DND-41 (cell line): Measurements from ENCODE around the gene PLSCR1.

ENCODE experiments used
- ATAC-seq: fragments of 200-7000 bp; cut with Tn5 transposase; 3 replicates; pipeline ENCODE4 v1.9.1; 2021; ENCODE audit warnings: low read depth; ENCODE audit not compliant: insufficient read depth
- DNase-seq: peaks from one replicate; pipeline ENCODE4 v3.0.0-alpha.2; 2020
- H2AFZ ChIP-seq: 2 replicates; pipeline ENCODE4 v1.6.0; 2012; ENCODE audit warnings: low read depth, low read length
- H3K27ac ChIP-seq: 2 replicates; pipeline ENCODE4 v1.5.1; 2012; ENCODE audit warnings: low read length, inconsistent platforms
- H3K27me3 ChIP-seq: fragments of 200-600 bp; sonication (generic); 2 replicates; pipeline ENCODE4 v1.6.0; 2012; ENCODE audit warnings: low read length, mild to moderate bottlenecking, inconsistent platforms; ENCODE audit not compliant: insufficient read depth, poor library complexity
- H3K36me3 ChIP-seq: 2 replicates; pipeline ENCODE4 v1.5.1; 2012; ENCODE audit warnings: low read length, inconsistent platforms; ENCODE audit not compliant: insufficient read depth
- H3K4me1 ChIP-seq: 2 replicates; pipeline ENCODE4 v1.5.1; 2012; ENCODE audit warnings: mild to moderate bottlenecking, low read length; ENCODE audit not compliant: insufficient read depth
- H3K4me2 ChIP-seq: 2 replicates; pipeline ENCODE4 v1.6.0; 2012; ENCODE audit warnings: mild to moderate bottlenecking, moderate library complexity, low read length, inconsistent platforms; ENCODE audit not compliant: insufficient read depth
- H3K4me3 ChIP-seq, 2 experiments: fragments of 200-600 bp in 1 of 2; shearing (Covaris generic) in 1 of 2; 2 replicates each; pipeline ENCODE4 v1.5.1; 2012 to 2016; ENCODE audit warnings: inconsistent platforms in 2 of 2, low read length in 2 of 2, mild to moderate bottlenecking in 2 of 2, low read depth in 1 of 2, moderate library complexity in 1 of 2
- H3K79me2 ChIP-seq: 2 replicates; pipeline ENCODE4 v1.6.0; 2012; ENCODE audit warnings: low read length, inconsistent platforms; ENCODE audit not compliant: insufficient read depth
- H3K9ac ChIP-seq: 2 replicates; pipeline ENCODE4 v1.6.0; 2012; ENCODE audit warnings: low read depth, mild to moderate bottlenecking, inconsistent platforms, low read length, moderate library complexity
- H3K9me3 ChIP-seq: 2 replicates; pipeline ENCODE4 v1.5.1; 2012; ENCODE audit warnings: low read length, moderate library complexity, mild to moderate bottlenecking, inconsistent platforms; ENCODE audit not compliant: insufficient read depth, severe bottlenecking
- H4K20me1 ChIP-seq: 2 replicates; pipeline ENCODE4 v1.6.0; 2012; ENCODE audit warnings: low read length; ENCODE audit not compliant: insufficient read depth
- EZH2 ChIP-seq: IDR thresholded peaks from 3 replicates; pipeline ENCODE4 v1.6.1; 2012; ENCODE audit warnings: borderline replicate concordance, low read depth, mild to moderate bottlenecking, moderate library complexity, low read length, inconsistent platforms; ENCODE audit not compliant: severe bottlenecking
- TF ChIP-seq, protein P1 (sequence below): IDR thresholded peaks from 2 replicates; pipeline ENCODE4 v1.5.1; 2012; ENCODE audit warnings: borderline replicate concordance, low read length, moderate library complexity, mild to moderate bottlenecking; ENCODE audit not compliant: poor library complexity, severe bottlenecking; ENCODE audit errors: extremely low read depth

The PLSCR1 gene

DNA sequence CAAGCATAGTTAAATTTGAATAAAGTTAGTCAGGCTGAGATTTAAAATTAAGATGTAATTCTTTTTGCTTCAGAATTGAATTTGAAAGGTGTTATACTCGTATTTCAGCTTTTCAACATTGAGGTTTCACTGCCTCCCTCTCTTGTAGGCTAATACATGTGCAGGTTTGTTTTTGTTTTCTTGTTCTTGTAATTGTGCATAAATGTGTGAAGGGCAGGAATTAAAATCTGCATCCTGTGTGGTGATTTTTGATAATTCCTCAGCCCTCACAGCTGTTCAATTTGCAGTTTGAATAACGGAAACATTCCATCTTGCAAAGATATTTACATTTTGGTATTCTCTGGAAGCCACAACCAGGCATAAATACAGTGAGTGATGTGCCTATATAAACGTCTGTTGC is 24.9 kb upstream of the PLSCR1 start:
- H3K9me3 ChIP-seq: no peaks in the 10 kb centered on the region
- H3K4me1 ChIP-seq: no peaks in the 10 kb centered on the region
- H3K9ac ChIP-seq: no peak overlapping the region
- H3K36me3 ChIP-seq: no peaks in the 10 kb centered on the region
- H3K4me3 ChIP-seq: no peak overlapping the region
- H3K27me3 ChIP-seq: no peaks in the 10 kb centered on the region
- H2AFZ ChIP-seq: no peak overlapping the region
- H3K79me2 ChIP-seq: no peaks in the 10 kb centered on the region
- no peak overlapping the region for H3K4me2 ChIP-seq
- H4K20me1 ChIP-seq: no peaks in the 10 kb centered on the region
- ATAC-seq (no peak), DNase-seq (no peak)
- H3K27ac ChIP-seq: no peak overlapping the region
- TF ChIP-seq EZH2: no peak
- TF ChIP-seq, protein P1, sequence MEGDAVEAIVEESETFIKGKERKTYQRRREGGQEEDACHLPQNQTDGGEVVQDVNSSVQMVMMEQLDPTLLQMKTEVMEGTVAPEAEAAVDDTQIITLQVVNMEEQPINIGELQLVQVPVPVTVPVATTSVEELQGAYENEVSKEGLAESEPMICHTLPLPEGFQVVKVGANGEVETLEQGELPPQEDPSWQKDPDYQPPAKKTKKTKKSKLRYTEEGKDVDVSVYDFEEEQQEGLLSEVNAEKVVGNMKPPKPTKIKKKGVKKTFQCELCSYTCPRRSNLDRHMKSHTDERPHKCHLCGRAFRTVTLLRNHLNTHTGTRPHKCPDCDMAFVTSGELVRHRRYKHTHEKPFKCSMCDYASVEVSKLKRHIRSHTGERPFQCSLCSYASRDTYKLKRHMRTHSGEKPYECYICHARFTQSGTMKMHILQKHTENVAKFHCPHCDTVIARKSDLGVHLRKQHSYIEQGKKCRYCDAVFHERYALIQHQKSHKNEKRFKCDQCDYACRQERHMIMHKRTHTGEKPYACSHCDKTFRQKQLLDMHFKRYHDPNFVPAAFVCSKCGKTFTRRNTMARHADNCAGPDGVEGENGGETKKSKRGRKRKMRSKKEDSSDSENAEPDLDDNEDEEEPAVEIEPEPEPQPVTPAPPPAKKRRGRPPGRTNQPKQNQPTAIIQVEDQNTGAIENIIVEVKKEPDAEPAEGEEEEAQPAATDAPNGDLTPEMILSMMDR: no peak

DNA sequence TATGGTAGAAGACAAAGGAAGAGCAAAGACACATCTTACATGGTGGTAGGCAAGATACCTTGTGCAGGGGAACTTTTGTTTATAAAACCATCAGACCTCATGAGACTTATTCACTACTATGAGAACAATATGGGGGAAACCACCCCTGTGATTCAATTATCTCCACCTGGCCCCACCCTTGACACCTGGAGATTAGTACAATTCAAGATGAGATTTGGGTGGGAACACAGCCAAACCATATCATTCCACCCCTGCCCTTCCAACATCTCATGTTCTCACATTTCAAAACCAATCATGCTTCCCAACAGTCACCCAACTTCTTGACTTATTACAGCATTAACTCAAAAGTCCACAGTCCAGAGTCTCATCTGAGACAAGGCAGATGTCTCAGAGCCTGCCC is 21.7 kb upstream of the PLSCR1 start:
- H3K9me3 ChIP-seq: no peaks in the 10 kb centered on the region
- H3K36me3 ChIP-seq: no peaks in the 10 kb centered on the region
- no peaks in the 10 kb centered on the region for H3K79me2 ChIP-seq
- H3K4me3 ChIP-seq: no peak overlapping the region
- no peak overlapping the region for H3K9ac ChIP-seq
- peaks cover 12% of the 10 kb centered on the region for H3K4me1 ChIP-seq
- TF ChIP-seq, protein P1: no peak
- no peak for TF ChIP-seq EZH2
- ATAC-seq (no peak), DNase-seq (no peak)
- no peak overlapping the region for H3K27ac ChIP-seq
- no peak overlapping the region for H3K4me2 ChIP-seq
- no peaks in the 10 kb centered on the region for H3K27me3 ChIP-seq
- no peak overlapping the region for H2AFZ ChIP-seq
- H4K20me1 ChIP-seq: no peaks in the 10 kb centered on the region

DNA sequence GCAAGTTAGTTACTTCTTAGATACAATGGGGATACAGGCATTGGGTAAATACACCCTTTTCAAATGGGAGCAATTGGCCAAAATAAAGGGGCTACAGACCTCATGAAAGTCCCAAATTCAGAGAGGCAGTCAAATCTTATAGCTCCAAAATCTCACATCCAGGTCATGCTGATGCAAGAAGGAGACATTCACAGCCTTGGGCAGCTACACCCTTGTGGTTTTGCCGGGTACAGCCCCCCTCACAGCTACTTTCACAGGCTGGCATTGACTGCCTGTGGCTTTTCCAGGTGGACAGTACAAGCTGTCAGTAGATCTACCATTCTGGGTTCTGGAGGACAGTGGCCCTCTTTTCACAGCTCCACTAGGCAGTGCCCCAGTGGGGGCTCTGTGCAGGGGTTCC is 17.5 kb upstream of the PLSCR1 start:
- no peak overlapping the region for H2AFZ ChIP-seq
- H3K27ac ChIP-seq: no peak overlapping the region
- DNase-seq (peak; percentile 65), ATAC-seq (peak; percentile 85)
- no peaks in the 10 kb centered on the region for H3K79me2 ChIP-seq
- peaks cover 16% of the 10 kb centered on the region for H3K4me1 ChIP-seq
- no peak overlapping the region for H3K4me3 ChIP-seq
- H3K36me3 ChIP-seq: no peaks in the 10 kb centered on the region
- TF ChIP-seq EZH2: no peak
- TF ChIP-seq, protein P1: no peak
- no peak overlapping the region for H3K9ac ChIP-seq
- no peaks in the 10 kb centered on the region for H4K20me1 ChIP-seq
- no peaks in the 10 kb centered on the region for H3K27me3 ChIP-seq
- H3K9me3 ChIP-seq: no peaks in the 10 kb centered on the region
- H3K4me2 ChIP-seq: no peak overlapping the region

DNA sequence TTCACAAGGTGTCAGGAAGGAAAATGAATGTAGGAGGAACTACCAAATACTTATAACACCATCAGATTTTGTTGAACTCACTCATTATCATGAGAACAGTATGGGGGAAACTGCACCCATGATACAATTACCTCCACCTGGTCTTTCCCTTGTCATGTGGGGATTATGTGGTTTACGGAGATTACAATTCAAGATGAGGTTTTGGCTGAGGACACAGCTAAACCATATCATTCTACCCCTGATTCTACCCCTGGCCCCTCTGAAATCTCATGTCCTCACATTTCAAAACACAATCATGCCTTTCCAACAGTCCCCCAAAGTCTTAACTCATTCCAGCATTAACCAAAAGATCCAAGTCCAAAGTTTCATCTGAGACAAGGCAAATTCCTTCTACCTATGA is 17.1 kb upstream of the PLSCR1 start:
- H4K20me1 ChIP-seq: no peaks in the 10 kb centered on the region
- H3K27me3 ChIP-seq: no peaks in the 10 kb centered on the region
- no peaks in the 10 kb centered on the region for H3K36me3 ChIP-seq
- H3K9me3 ChIP-seq: no peaks in the 10 kb centered on the region
- no peak overlapping the region for H2AFZ ChIP-seq
- no peak overlapping the region for H3K4me2 ChIP-seq
- no peak overlapping the region for H3K4me3 ChIP-seq
- H3K27ac ChIP-seq: no peak overlapping the region
- TF ChIP-seq EZH2: no peak
- TF ChIP-seq, protein P1: no peak
- ATAC-seq (peak; percentile 60), DNase-seq (no peak)
- no peaks in the 10 kb centered on the region for H3K79me2 ChIP-seq
- H3K4me1 ChIP-seq: peaks cover 16% of the 10 kb centered on the region
- H3K9ac ChIP-seq: no peak overlapping the region
